Activated T-cell treated with anti-CD3 and anti-CD28 coated beads for 24 hours (primary cell): ENCODE results near the gene ZCCHC17.

Source experiments
- DNase-seq: peaks from one replicate; pipeline ENCODE4 v3.0.0-alpha.2; 2020; ENCODE audit warnings: low read depth

The ZCCHC17 gene

DNA sequence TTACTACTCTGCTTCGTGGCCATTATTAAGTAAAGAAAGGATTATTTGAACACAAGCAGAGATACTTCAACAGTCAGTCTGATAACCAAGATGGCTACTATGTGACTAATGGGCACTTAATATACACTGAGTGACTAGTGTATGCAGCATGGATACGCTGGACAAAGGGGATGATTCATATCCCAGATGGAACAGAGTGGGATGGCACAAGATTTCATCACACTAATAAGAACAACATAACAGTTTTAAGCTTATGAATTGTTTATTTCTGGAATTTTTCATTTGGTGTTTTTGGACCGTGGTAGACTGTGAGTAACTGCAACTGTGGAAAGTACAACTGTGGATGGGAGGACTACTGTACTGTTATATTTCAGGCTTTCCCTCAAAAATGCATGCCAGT is 9.4 kb downstream of the ZCCHC17 start:
- DNase-seq: no peak

DNA sequence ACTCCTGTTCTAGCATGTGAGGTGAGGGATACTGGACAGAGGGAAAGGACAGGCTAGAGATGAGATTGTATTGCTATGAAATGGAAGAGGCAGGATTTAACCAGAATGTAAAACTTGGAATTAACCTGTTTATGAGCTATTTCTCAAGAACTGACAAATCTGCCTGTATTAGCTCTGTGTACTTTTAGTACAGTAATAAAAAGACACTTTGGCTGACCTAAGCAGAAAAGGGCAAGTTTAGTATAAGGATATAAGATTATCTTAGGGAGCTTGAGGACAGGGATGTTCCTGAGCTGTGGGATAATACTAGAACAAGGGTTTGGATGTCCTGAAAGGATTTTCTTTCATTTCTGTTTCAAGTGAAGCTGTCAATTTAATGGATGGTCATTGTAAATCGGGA is 11.2 kb downstream of the ZCCHC17 start:
- DNase-seq: no peak

DNA sequence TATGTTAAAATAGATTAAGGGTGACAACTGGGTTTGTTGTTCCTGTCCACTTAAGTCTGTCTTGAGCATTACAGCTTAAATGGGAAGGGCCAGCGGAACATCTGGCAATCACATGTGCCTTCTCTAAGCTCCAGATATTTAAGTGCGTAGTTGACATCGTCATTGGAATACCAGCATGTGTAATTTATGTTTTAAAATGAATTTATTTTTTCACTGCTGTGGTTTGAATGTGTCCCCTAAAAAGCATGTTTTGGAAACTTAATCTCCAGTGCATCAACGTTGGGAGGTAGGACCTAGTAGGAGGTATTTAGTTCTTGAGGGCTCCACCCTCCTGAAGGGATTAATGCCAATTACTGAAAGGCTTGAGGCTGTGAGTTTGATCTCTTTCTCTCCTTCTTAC is 13.4 kb downstream of the ZCCHC17 start:
- DNase-seq: no peak

DNA sequence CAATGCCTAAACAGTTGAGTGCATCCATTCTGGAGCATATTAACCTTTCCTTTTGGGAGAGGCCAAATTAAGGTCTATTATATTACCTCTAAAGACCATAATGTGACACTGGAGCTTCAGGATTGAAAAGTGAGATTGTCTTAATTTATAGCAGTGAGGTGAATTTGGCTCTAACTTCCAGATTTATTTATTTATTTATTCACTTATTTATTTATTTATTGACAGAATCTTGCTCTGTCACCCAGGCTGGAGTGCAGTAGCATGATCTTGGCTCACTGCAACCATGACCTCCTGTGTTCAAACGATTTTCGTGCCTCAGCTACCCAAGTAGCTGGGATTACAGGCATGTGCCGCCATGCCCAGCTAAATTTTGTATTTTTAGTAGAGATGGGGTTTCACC is 19.1 kb downstream of the ZCCHC17 start:
- DNase-seq: no peak

DNA sequence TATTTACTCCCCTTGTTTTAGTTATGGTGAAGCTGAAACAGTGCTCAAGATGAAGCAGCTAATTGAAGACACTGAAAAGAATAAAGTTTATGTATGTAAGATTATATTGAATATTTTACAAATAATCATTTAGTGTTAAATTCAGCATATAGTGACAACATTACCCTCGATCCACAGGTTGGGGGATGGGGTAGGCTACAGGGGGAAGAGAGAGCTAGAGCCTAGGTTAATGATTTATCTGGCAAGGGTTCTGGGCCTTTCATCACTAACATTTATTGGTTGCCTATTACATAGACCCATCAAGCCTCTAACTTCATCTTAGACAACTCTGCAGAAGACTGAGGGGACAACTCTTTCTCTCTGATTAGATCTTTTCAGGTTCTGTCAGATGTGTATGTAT is 21.3 kb downstream of the ZCCHC17 start:
- no peak for DNase-seq

DNA sequence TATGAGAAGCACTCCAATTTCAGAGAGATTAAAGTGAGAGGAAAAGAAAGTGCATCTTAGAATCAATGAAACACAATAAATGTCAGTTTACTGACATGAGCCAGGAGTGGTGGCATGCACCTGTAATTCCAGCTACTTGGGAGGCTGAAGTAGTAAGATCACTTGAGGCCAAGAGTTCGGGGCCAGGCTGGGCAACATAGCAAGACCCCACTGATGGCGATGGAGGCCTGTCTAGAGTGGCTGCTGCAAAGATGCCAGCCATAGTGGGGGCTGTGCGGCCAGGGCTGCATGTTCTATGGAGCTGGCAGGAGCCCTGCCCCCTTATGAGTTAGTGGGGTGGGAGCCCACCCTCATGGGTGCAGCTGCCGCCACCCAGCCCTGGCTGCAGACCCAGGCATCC is 27.3 kb downstream of the ZCCHC17 start:
- DNase-seq: no peak

DNA sequence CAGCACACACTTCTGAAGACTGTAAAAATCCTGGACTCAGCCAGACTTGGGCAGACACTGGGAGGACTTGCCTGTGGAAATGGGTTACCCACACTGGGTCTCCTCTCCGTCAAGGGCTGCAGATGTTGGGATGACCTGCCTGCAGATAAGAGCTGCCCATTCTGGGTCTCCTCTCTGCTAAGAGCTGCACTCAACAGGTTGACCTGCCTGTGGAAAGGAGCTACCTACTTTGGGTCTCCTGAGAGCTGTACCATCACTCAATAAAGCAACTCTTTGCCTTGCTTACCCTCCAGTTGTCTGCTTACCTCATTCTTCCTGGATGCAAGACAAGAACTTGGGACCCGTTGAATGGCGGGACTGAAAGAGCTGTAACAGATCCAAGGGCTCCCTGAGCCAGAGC is 28.2 kb downstream of the ZCCHC17 start:
- DNase-seq: no peak

DNA sequence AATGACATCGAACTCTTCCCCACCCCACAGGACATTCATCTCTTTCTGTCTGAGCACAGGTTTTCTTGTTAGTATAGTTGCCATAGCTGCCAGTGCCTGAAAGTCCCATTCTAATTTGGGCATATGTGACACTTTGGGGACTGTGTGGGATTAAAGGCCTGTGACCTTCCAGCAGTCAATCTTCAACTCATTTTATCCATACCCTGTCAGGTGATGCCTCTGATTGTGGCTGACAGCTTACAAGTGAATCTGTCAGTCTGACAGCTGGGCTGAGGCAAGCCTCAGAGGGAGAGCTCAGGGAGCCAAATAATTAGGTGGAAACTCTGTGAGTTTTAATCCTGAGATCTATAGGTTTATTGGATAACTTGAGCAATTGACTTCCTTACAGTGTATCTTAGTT is 29.6 kb downstream of the ZCCHC17 start:
- no peak for DNase-seq

DNA sequence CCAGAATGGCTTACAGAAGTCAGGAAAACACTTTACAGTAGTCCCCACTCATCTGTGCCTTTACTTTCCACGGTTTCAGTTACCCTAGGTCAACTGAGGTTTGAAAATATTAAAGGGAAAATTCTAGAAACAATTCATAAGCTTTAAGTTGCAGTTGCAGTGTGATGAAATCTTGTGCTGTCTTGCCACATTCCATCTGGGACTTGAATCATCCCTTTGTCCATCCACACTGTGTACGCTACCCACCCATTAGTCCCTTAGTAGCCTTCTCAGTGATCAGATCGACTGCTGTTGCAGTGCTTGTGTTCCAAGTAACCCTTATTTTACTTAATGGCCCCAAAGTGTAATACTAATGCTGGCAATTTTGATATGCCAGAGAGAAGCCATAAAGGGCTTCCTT is 30.5 kb downstream of the ZCCHC17 start:
- DNase-seq: no peak

DNA sequence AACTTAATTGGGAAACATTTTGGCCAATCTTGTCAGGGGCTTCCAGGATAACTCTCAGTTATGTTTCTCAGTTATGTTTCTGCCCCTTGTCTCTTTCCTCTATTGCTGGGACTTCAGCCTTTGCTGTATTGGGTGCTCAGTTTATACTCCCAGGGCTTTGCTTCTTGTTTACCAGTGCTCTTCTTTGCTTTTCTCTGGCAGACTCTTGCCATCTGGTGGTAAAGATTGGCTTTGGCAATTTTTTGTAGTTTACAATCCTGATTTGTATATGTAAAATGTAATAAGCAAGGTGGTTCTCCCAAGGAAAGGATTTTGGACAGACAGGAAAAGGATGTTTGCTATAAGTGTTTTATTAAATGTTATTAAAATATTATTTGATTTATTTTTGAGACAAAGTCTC is 38.2 kb downstream of the ZCCHC17 start:
- no peak for DNase-seq

DNA sequence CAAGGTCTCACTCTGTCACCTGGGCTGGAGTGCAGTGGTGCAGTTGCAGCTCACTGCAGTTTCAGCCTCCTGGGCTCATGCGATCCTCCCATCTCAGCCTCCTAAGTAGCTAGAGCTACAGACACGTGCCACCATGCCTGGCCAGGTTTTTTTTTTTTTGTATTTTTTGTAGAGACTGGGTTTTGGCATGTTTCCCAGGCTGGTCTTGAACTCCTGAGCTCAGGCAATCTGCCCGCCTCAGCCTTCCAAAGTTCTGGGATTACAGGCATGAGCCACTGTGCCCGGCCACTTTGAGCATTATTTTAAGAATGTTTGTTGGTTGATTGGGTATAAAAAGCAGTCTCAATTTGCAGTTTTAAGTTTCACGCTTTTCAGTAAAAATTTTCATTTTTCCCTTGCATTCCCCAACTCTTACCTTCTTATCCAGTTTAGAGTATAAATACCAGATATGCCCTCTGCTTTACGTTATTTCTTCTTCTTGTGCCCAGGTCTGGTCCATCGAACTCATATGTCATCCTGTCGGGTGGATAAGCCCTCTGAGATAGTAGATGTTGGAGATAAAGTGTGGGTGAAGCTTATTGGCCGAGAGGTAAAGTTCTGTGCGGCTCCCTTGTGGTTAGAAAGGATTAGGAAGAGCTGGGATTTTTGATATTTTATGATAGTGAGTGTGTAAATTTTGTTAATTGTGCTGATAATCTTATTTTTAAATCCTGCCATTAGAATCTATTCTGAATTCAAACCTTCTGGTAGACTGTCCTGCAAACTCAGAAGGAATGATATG is 40.0 kb downstream of the ZCCHC17 start:
- DNase-seq: no peak

DNA sequence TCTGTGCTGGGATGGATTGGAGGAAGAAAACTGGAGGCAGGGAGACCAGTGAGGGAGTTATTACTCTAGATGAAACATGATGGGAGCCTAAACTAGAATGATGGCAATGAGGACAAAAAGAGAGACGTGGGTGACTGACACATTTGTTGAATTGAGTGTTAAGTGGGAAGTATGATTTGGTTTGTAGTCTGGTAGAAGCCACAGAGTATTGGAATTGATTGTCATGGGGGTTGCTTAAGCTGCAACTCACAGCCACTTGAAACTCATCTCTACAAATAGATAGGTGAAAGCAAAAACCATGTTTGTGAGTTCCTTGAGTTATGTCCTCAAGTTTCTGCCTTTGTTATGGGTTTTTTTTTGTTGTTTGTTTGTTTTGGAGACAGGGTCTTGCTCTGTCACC is 47.7 kb downstream of the ZCCHC17 start:
- DNase-seq: no peak

DNA sequence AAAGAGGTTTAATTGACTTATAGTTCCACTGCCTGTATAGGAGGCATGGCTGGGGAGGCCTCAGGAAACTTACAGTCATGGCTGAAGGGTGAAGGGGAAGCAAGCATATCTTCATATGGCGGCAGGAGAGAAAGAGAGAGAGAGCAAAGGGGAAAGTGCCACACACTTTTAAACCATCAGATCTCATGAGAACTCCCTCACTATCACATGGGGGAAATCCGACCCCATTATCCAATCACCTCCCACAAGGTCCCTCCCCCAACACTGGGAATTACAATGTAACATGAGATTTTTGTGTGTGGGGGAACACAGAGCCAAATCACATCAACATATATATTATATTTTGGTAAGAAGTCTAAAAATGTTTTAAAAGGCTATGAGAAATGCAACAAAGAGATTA is 48.8 kb downstream of the ZCCHC17 start:
- DNase-seq: no peak

DNA sequence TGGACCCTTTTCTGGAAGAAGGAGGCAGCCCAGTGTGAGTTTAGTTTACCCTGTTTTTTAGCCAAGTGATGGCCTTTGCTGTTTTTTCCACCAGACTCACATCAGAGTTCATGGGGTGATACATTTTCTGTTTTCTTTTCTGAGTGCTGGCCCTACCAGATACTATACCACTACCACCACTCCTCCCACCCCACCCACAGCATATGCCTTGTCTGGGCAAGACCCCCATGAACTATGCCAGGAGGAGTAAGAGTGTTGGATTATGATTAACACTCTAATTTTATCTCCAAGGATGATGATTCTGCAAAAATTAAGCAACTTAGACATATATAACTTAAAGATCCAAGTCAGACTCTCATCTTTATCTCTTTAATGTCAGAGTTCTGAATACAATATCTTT is 50.0 kb downstream of the ZCCHC17 start:
- no peak for DNase-seq

DNA sequence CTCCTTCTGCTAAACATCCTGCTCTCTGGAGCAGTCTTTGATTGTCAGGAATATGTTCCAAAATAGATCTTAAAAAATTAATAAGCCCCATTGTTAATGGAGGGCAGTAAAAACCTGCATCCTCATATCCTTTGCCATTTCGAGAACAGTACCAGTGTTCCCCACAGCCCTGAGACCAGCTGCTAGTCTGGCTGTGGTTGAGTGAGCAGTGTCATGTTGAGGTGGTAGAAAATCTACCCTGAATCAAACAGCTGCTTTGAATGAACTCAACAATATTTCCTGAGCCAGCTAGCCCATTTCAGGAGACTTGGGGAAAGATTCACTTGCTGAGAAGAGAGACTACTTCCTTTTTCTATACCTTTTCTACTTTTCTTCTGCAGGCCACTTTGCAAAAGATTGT is 51.6 kb downstream of the ZCCHC17 start:
- no peak for DNase-seq

DNA sequence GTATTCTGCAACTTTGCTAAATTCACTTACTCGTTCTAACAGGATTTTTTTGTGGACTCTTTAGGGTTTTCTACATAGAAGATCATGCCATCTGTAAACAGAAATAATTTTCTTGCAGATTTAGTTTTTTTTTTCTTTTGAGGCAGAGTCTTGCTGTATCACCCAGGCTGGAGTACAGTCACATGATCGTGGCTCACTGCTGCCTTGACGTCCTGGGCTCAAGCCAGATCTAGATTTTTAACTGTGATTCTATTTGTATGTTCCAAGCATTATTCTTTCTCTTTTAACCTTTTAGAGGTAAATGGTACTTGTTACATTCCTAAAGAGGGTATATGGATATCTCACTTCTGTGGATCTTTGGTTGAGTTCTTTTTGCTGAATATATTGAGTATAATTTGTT is 57.5 kb downstream of the ZCCHC17 start:
- no peak for DNase-seq

DNA sequence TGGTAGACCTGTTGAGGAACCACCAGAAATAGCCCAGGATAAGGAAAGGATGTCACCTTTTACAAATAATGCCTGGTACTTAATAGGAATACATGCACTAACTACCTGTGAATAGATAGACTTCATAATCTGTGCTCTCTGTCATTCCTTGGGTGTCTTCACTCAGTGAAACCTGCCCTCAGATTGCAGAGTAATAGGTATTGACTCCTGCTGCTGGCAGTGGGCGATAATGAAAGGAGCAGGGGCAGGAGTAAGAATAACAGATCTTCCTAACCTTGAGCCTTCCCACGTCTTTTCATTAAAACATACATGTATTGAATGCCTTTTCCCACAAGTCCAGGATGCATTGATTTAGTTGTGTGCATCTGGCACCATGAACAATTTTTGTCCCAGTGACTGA is 59.6 kb downstream of the ZCCHC17 start:
- no peak for DNase-seq

DNA sequence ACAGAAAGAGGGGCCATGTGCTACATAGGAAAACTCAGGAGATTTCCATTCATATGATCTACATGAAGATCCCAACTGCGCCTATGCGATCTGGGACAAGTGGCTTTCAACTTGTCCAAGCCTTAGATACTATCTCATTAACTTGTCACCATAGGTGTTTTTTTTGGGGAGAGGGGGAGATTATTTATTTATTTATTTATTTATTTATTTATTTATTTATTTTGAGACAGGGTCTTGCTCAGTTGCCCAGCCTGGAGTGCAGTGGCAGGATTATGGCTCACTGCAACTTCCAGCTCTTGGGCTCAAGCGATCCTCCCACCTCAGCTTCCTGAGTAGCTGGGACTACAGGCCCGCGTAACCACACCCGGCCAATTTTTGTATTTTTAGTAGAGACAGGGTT is 64.8 kb downstream of the ZCCHC17 start:
- no peak for DNase-seq

DNA sequence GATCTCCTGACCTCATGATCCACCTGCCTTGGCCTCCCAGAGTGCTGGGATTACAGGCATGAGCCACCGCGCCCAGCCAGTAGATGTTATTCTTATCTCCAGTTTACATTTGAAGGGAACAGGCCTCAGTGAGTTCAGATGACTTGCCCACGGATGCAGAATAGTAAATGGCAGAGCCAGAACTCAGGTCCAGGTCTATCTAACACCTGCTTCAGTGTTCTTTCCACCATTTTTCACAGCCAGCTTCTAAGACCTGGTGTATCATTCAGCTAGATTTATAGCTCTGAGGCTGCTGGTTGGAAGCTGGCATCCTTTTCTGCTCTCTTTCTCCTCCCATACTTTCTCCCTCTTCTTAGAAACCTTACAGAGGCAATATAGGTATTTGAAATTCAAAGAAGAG is 65.2 kb downstream of the ZCCHC17 start:
- no peak for DNase-seq

DNA sequence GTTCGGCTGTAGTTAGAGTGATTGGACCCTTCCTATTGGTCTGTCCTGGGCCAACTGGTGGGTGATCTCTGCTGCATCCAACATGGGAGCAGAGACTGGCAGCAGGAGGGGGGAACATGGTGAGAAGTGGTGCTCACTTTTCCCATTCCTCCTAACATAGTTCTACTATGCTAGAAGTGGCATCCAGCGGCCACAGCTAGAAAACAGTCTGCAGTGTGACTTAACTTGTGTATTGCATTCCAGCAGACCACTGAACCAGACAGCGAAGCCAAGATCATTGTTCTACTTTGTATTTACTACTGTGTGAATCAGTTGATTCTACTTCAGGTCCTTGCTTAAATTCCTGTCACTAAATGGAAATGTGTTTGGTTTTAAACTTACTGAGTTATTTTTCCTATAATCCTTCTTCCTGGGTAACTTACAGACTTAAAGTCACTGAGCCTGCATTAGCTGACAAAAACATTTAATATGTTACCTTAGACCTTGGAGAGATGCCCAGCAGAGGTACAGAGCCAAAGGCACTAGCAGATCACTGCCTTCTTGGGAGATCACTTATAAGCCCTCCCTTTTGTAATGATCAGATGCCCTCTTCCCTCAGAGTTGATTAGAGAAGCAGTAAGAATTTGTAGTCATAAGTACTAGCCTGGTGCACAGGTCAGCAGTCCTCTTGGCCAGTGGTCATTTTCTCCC is 67.9 kb downstream of the ZCCHC17 start:
- DNase-seq: no peak

DNA sequence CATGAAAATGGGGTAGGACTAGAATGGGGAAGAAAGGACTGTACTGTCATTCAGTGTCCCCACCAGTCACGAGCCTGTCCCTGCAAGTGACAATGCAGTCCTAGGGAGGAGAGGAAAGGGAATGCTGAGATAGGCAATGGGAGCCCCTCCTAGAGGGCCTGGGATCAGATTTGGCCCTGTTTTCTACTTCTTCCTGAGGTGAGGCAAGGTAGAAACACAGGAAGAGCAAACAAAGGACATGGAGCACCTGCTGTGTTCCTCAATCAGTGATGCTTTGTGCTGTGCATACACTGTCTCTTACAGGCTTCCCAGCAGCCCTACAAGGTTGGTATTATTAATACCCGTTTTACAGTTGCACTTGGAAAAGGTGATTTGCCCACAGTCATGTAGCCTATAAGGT is 70.0 kb downstream of the ZCCHC17 start:
- no peak for DNase-seq

DNA sequence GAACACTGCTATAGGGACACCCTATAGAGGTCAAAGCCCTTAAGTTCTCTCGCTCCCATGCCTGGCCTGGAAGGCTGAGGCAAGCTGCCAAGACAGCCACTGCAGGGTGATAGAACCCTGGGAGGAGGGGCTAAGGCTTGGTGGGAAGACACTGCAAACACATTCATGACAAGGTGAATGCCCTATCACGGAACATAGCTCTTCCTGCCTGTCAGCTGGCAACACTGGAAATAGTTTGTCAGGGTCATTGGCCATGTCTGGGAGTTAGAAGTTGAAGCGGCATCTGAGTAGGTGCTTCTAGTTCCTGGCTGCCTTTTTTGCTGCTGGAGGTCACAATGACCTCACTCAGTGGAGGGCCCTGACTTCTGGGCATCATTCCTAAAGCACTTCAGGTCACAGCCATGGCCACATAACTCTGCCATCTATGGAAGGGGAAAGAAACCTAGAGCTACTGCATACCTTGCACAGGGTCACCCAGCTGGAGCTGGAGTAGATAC is 71.8 kb downstream of the ZCCHC17 start:
- DNase-seq: no peak

DNA sequence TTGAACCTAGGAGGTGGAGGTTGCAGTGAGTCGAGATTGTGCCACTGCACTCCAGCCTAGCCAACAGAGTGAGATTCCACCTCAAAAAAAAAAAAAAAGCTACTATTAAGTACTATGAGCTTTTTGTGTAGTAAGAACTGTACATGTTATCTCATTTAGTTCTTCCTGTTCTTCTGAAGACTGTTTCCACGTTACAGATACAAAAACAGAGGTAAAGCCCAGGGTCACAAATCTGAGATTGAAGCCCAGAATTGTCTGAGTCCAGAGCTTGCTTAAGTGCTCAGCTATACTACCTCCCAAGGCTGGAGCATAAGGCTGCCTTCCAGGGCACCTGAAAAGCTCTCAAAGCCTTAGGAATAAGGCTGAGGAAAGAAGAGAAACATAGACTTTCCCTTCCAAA is 73.2 kb downstream of the ZCCHC17 start:
- DNase-seq: no peak

DNA sequence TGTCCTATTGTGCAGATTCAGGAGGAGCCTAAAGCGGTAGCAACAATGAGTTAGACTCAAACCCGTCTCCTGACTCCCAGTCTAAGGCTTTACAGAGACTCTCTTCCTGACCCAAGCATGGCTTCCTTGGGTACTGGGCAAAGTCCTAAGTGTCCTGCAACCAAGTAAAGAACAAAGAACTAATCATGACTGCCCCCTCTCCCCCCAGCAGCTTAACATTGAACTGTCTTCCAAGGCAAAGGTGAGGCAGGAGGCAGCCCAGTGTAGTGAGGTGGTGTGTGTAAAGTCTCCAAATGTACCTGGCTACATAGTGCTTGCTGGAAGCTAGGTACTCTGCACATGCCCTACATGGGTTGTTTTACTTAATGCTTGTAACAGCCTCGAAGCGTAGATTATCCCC is 73.7 kb downstream of the ZCCHC17 start:
- DNase-seq: no peak
